ENCODE results near the gene NRBP1. TPM values are rescaled to one million over a fixed set of nuclear protein-coding genes. Genes with fewer than 3 reads are reported as not detected.

Gene NRBP1
- total RNA-seq, 3 donors from 2014 or later (not counting 1 experiment from before 2014, with no cell fraction given), result 240 to 278 (median 262) TPM

DNA sequence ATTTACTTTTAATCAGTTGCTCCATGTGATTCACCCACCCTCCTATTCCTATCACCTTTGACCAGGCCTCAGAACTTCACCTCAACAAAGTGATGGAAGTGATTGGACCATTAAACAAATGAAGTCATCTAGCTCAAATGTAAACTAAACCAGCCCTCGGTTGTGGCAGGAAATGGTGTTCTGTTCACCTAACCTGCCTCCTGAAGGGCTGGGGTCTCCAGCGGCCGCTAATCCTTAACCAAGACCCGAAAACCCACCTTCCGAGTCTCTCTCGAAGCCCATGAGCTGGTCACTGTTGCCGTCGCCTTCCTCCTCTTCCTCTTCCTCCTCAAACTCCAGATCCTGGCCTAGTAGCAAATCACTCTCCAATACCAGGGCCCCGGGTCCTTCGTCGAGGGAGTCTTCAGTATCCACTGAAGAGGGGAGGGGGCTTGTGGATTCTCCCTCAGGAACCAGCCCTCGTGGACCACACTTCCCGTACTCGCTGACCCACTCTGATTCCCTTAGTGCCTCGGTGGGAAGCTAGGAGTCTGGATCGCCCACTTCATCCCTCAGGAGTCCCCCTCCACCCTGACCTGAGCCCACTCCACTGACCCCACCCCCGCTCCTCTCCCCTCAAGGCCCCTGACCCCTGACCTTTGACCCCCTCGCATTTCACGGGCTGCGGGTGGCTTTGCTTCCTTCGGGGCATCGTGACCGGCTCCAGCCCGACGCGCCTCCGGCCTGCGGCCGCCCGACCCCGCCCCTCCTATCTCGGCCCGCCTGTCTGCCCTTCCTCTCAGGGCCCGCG is 48.4 kb upstream of the NRBP1 start:
- H3K9me3 Mint-ChIP-seq, result no peaks in the 10 kb centered on the region
- WGBS (ENCODE audit: insufficient coverage), result under 1% methylated on average over 32 of the region's 35 CpGs
- Histone ChIP-seq H3K4me1 (ENCODE audit: control insufficient read depth, insufficient read depth, low read length) (peaks cover 18% of the 10 kb centered on the region), H3K27ac (ENCODE audit: low read length) (peak overlapping the region; percentile 92), H3K27me3 (ENCODE audit: control insufficient read depth, insufficient read depth, low read length) (no peaks in the 10 kb centered on the region), H3K36me3 (ENCODE audit: control insufficient read depth, insufficient read depth, low read length) (peaks cover 63% of the 10 kb centered on the region), H3K4me3 (ENCODE audit: low read length) (peak overlapping the region; percentile 50), H3K9me3 (ENCODE audit: control insufficient read depth, insufficient read depth, low read length) (no peaks in the 10 kb centered on the region)
- H3K27ac Mint-ChIP-seq, result peak overlapping the region; percentile 91 to 97
- intact Hi-C loops (cut with micrococcal nuclease), result loop anchor here (1.0 kb wide), 1 partner anchor 10 kb away; the partner anchor contains the start of genes EIF2B4 and SNX17
- peak in 2 of 3 donors; percentile 43 to 60 for ATAC-seq
- peak overlapping the region; percentile 89 for H3K4me3 Mint-ChIP-seq
- H3K27me3 Mint-ChIP-seq (ENCODE audit: low read depth in 2 of 2), result no peaks in the 10 kb centered on the region
- TF ChIP-seq, protein P1, sequence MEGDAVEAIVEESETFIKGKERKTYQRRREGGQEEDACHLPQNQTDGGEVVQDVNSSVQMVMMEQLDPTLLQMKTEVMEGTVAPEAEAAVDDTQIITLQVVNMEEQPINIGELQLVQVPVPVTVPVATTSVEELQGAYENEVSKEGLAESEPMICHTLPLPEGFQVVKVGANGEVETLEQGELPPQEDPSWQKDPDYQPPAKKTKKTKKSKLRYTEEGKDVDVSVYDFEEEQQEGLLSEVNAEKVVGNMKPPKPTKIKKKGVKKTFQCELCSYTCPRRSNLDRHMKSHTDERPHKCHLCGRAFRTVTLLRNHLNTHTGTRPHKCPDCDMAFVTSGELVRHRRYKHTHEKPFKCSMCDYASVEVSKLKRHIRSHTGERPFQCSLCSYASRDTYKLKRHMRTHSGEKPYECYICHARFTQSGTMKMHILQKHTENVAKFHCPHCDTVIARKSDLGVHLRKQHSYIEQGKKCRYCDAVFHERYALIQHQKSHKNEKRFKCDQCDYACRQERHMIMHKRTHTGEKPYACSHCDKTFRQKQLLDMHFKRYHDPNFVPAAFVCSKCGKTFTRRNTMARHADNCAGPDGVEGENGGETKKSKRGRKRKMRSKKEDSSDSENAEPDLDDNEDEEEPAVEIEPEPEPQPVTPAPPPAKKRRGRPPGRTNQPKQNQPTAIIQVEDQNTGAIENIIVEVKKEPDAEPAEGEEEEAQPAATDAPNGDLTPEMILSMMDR (IDR thresholded peaks at IDR 0.05), result no peak
- no peaks in the 10 kb centered on the region for H3K36me3 Mint-ChIP-seq
- DNase-seq, result peak in 1 of 2 donors; percentile 64
- H3K4me1 Mint-ChIP-seq, result peaks cover 25% of the 10 kb centered on the region in 2 donors

DNA sequence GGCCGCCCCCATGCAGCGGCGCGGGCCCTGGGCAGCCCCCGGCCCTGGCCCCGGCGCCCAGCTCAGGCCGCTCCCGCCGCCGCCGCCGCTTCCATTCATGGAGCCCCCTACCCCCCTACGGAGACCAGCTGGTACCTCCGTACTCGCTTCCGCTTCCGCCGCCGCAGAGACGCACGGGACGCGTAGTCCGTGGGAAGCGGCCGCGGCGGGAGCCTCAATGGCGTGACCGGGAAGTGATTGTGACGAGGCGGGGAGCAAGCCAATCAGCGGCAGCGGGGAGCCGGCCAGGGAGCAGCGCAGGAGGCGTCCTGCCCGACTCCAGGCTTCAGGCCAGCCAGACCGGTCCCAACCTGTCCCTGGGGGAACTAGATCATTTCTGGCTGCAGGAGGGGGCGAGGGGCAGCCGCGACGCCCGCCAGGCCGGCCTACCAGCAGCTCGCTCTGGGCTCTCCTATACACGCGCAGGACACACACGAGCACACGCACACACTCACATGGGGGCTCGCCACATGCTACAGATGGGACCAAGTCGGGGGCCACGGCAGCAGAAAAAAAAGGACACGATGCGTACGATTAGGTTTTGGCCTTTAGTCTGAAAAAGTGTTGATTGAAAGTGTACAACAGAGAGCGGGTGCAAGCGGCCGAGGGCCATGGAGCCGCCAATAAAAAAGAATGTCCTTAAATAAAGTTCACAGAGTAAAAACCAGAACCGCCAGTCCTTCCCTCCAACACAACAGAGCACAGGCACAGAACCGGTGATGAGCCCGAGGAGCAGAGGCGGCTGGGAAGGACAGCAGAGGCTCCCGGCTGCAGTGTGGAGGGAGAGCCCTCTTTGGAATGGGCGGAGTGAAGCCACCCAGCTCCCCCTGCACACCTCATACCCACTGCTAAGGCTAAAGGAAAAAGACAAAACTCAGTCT is 47.5 kb upstream of the NRBP1 start, which contains the start of gene ZNF513:
Gene ZNF513 (minus strand): TSS at position 109 of the 920 bp plus-strand sequence. CDS start 208 bp downstream, outside the sequence.
- peak; percentile 88 to 95 (median 95) for ATAC-seq
- intact Hi-C loops (cut with micrococcal nuclease), result loop anchor here (1.0 kb wide), 1 partner anchor 11 kb away; the partner anchor contains the start of genes EIF2B4 and SNX17
- H3K4me3 Mint-ChIP-seq, result peak within 1 kb of the TSS; percentile 89

DNA sequence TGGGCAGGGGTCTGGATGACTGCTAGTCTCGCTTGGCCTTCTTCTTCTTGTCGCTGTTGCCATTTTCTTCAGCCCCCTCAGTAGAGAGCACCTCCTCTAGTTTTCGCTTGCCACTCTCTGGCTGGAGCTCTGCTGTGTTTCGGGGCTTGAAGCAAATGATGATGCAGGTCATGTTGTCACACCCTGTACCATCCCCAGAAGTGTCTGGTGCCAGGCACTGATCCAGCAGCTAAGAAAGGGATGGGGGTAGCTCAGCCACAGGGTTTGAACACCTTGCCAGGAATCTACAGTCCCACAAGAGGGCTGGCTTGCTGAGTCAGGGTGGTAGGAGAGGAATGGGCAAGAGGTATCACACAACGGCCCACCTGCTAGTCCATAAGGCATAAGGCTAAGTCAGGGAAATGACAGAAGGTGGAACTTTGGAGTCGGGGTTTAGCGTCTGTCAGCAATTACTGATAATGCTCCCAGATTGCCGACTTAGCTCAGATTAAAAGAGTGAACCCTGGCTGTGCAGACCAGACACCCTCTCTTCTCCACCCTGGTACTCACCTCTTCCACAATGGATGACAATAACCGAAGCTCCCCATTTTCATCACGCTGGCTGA is 46.8 kb upstream of the NRBP1 start:
- no peak overlapping the region for H3K27ac ChIP-seq (ENCODE audit: low read length)
- Mint-ChIP-seq H3K9me3 (no peaks in the 10 kb centered on the region), H3K27ac (peak overlapping the region; percentile 91 to 97), H3K4me3 (peak overlapping the region; percentile 89), H3K36me3 (no peaks in the 10 kb centered on the region), H3K4me1 (peaks cover 25% of the 10 kb centered on the region in 2 donors), H3K27me3 (ENCODE audit: low read depth in 2 of 2) (no peaks in the 10 kb centered on the region)
- ATAC-seq, result no peak
- no peaks in the 10 kb centered on the region for H3K9me3 ChIP-seq (ENCODE audit: control insufficient read depth, insufficient read depth, low read length)
- intact Hi-C loops (cut with micrococcal nuclease), result no loop called here
- H3K36me3 ChIP-seq (ENCODE audit: control insufficient read depth, insufficient read depth, low read length), result peaks cover 59% of the 10 kb centered on the region
- H3K4me3 ChIP-seq (ENCODE audit: low read length), result no peak overlapping the region
- H3K4me1 ChIP-seq (ENCODE audit: control insufficient read depth, insufficient read depth, low read length), result peaks cover 18% of the 10 kb centered on the region
- no peaks in the 10 kb centered on the region for H3K27me3 ChIP-seq (ENCODE audit: control insufficient read depth, insufficient read depth, low read length)
- TF ChIP-seq, protein P1 (IDR thresholded peaks at IDR 0.05), result no peak
- no peak for DNase-seq
- WGBS (ENCODE audit: insufficient coverage), result 96% methylated on average over 10 of the region's 10 CpGs

More for the DNA sequence above, 47.5 kb upstream of the NRBP1 start, which contains the start of gene ZNF513:
- Histone ChIP-seq H3K27ac (ENCODE audit: low read length) (peak within 1 kb of the TSS; percentile 92), H3K4me3 (ENCODE audit: low read length) (peak within 1 kb of the TSS; percentile 50), H3K9me3 (ENCODE audit: control insufficient read depth, insufficient read depth, low read length) (no peaks in the 10 kb centered on the region), H3K27me3 (ENCODE audit: control insufficient read depth, insufficient read depth, low read length) (no peaks in the 10 kb centered on the region), H3K4me1 (ENCODE audit: control insufficient read depth, insufficient read depth, low read length) (peaks cover 18% of the 10 kb centered on the region), H3K36me3 (ENCODE audit: control insufficient read depth, insufficient read depth, low read length) (peaks cover 63% of the 10 kb centered on the region)
- TF ChIP-seq, protein P1 (IDR thresholded peaks at IDR 0.05), result no peak
- DNase-seq, result peak; percentile 80 to 94
- H3K27me3 Mint-ChIP-seq (ENCODE audit: low read depth in 2 of 2), result no peaks in the 10 kb centered on the region
- H3K36me3 Mint-ChIP-seq, result no peaks in the 10 kb centered on the region
- WGBS (ENCODE audit: insufficient coverage), result 20% methylated on average over 63 of the region's 67 CpGs
- no peaks in the 10 kb centered on the region for H3K9me3 Mint-ChIP-seq
- peaks cover 25% of the 10 kb centered on the region in 2 donors for H3K4me1 Mint-ChIP-seq
- H3K27ac Mint-ChIP-seq, result peak within 1 kb of the TSS; percentile 91 to 97
